ENCODE measurements around the gene ENO2.

- TF ChIP-seq POLR2A (IDR thresholded peaks at IDR 0.05; ENCODE audit: low read depth, low read length) (no peak), POLR2AphosphoS5 (IDR thresholded peaks at IDR 0.05; ENCODE audit: low read depth, low read length) (no peak)
These were observed 34.7 kb downstream of the ENO2 start for GRCh38 chr12:6948873-6949594.
